Peyer's patch (tissue), 4 donors: ENCODE results near the gene CCDC88C.

Source experiments
- POLR2A ChIP-seq, 2 donors: fragments of 450-650 bp; IDR thresholded peaks; one replicate each; pipeline ENCODE4 v1.5.1; 2017; ENCODE audit warnings: antibody characterized with exemption in 2 of 2, mild to moderate bottlenecking in 2 of 2, moderate library complexity in 2 of 2
- TF ChIP-seq, protein P1 (sequence below), 6 experiments: fragments of 450-650 bp in 4 of 6; fragments of 200-600 bp in 2 of 6; sonication (generic) in 1 of 6; IDR thresholded peaks; one replicate each; pipeline ENCODE4 v1.5.1; 2017 to 2019; ENCODE audit warnings: antibody characterized with exemption in 6 of 6, mild to moderate bottlenecking in 3 of 6, moderate library complexity in 1 of 6

DNA sequence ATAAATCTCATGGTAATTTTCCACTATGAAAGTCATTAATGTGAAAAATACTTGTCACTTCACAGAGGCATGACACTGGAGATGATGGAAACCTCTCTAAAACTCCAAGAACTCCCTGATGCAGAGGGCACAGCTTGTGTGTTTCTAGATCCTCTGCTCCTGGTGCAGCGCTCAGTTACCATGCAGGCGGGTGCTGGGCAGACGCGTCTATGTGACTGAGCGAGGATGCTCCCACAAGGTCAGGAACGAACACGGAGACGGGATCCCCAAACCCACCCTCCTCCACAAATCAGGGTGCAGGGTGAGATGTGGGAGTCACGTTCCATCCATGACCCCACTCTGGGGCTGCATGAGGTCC lies 81.5 kb downstream of the CCDC88C start:
- TF ChIP-seq POLR2A (IDR thresholded peaks at IDR 0.05): no peak
- TF ChIP-seq, protein P1, sequence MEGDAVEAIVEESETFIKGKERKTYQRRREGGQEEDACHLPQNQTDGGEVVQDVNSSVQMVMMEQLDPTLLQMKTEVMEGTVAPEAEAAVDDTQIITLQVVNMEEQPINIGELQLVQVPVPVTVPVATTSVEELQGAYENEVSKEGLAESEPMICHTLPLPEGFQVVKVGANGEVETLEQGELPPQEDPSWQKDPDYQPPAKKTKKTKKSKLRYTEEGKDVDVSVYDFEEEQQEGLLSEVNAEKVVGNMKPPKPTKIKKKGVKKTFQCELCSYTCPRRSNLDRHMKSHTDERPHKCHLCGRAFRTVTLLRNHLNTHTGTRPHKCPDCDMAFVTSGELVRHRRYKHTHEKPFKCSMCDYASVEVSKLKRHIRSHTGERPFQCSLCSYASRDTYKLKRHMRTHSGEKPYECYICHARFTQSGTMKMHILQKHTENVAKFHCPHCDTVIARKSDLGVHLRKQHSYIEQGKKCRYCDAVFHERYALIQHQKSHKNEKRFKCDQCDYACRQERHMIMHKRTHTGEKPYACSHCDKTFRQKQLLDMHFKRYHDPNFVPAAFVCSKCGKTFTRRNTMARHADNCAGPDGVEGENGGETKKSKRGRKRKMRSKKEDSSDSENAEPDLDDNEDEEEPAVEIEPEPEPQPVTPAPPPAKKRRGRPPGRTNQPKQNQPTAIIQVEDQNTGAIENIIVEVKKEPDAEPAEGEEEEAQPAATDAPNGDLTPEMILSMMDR (IDR thresholded peaks at IDR 0.05): no peak
